ENCODE measurements around the gene PPM1F.

The PPM1F gene

GRCh38 chr22:21936151-21936775 is 16.4 kb downstream of the PPM1F start:
- H3K27ac ChIP-seq, result no peak overlapping the region
- no peak overlapping the region for H2AFZ ChIP-seq (ENCODE audit: low read depth)
- H3K4me3 ChIP-seq (IDR thresholded peaks at IDR 0.05; ENCODE audit: insufficient read depth, low read depth, low read length), result no peak overlapping the region
- TF ChIP-seq CTCF (conservative IDR thresholded peaks at IDR 0.05; ENCODE audit: low read depth, low read length), result no peak
- peaks cover 11% of the 10 kb centered on the region for H3K4me1 ChIP-seq (ENCODE audit: low read depth, poor library complexity, severe bottlenecking)
- no peak overlapping the region for H3K9ac ChIP-seq
- no peaks in the 10 kb centered on the region for H3K27me3 ChIP-seq (ENCODE audit: insufficient read depth, low read depth)
- H3K79me2 ChIP-seq (ENCODE audit: insufficient read depth, low read depth), result no peaks in the 10 kb centered on the region
- no peaks in the 10 kb centered on the region for H4K20me1 ChIP-seq (ENCODE audit: insufficient read depth)
- H3K4me2 ChIP-seq, result no peak overlapping the region
- H3K36me3 ChIP-seq (ENCODE audit: insufficient read depth), result no peaks in the 10 kb centered on the region

- H3K27me3 ChIP-seq (ENCODE audit: insufficient read depth, low read depth), result no peaks in the 10 kb centered on the region
- no peak overlapping the region for H3K27ac ChIP-seq
- no peaks in the 10 kb centered on the region for H3K79me2 ChIP-seq (ENCODE audit: insufficient read depth, low read depth)
- TF ChIP-seq CTCF (conservative IDR thresholded peaks at IDR 0.05; ENCODE audit: low read depth, low read length), result no peak
- H3K4me1 ChIP-seq (ENCODE audit: low read depth, poor library complexity, severe bottlenecking), result peaks cover 9% of the 10 kb centered on the region
- H2AFZ ChIP-seq (ENCODE audit: low read depth), result no peak overlapping the region
- no peak overlapping the region for H3K4me2 ChIP-seq
- no peaks in the 10 kb centered on the region for H4K20me1 ChIP-seq (ENCODE audit: insufficient read depth)
- no peaks in the 10 kb centered on the region for H3K36me3 ChIP-seq (ENCODE audit: insufficient read depth)
- no peak overlapping the region for H3K9ac ChIP-seq
- no peak overlapping the region for H3K4me3 ChIP-seq (IDR thresholded peaks at IDR 0.05; ENCODE audit: insufficient read depth, low read depth, low read length)
Measured at GRCh38 chr22:21933910-21934309, 18.7 kb downstream of the PPM1F start.

GRCh38 chr22:21933413-21933812 is 19.2 kb downstream of the PPM1F start:
- TF ChIP-seq CTCF (conservative IDR thresholded peaks at IDR 0.05; ENCODE audit: low read depth, low read length), result no peak
- Histone ChIP-seq H3K4me3 (IDR thresholded peaks at IDR 0.05; ENCODE audit: insufficient read depth, low read depth, low read length) (no peak overlapping the region), H3K27me3 (ENCODE audit: insufficient read depth, low read depth) (no peaks in the 10 kb centered on the region), H3K4me1 (ENCODE audit: low read depth, poor library complexity, severe bottlenecking) (peaks cover 6% of the 10 kb centered on the region), H3K79me2 (ENCODE audit: insufficient read depth, low read depth) (no peaks in the 10 kb centered on the region), H3K27ac (no peak overlapping the region), H4K20me1 (ENCODE audit: insufficient read depth) (no peaks in the 10 kb centered on the region), H3K9ac (no peak overlapping the region), H2AFZ (ENCODE audit: low read depth) (no peak overlapping the region), H3K4me2 (no peak overlapping the region), H3K36me3 (ENCODE audit: insufficient read depth) (no peaks in the 10 kb centered on the region)

GRCh38 chr22:21932347-21932746 is 20.3 kb downstream of the PPM1F start:
- Histone ChIP-seq H3K4me2 (no peak overlapping the region), H4K20me1 (ENCODE audit: insufficient read depth) (no peaks in the 10 kb centered on the region), H3K79me2 (ENCODE audit: insufficient read depth, low read depth) (no peaks in the 10 kb centered on the region), H3K4me3 (IDR thresholded peaks at IDR 0.05; ENCODE audit: insufficient read depth, low read depth, low read length) (no peak overlapping the region), H3K27me3 (ENCODE audit: insufficient read depth, low read depth) (no peaks in the 10 kb centered on the region), H3K27ac (no peak overlapping the region), H2AFZ (ENCODE audit: low read depth) (no peak overlapping the region), H3K9ac (no peak overlapping the region), H3K4me1 (ENCODE audit: low read depth, poor library complexity, severe bottlenecking) (no peaks in the 10 kb centered on the region), H3K36me3 (ENCODE audit: insufficient read depth) (no peaks in the 10 kb centered on the region)
- TF ChIP-seq CTCF (conservative IDR thresholded peaks at IDR 0.05; ENCODE audit: low read depth, low read length), result no peak
